Activated CD4-positive, alpha-beta T cell treated with anti-CD3 and anti-CD28 coated beads for 48 hours (primary cell): ENCODE measurements around the gene TMEM115.

Experiments
- DNase-seq: peaks from one replicate; pipeline ENCODE4 v3.0.0-alpha.2; 2020

Gene TMEM115

GRCh38 chr3:50375258-50375931, 16.1 kb upstream of the TMEM115 start:
- no peak for DNase-seq

- no peak for DNase-seq
These were observed 15.3 kb upstream of the TMEM115 start for GRCh38 chr3:50374363-50375257.

- no peak for DNase-seq
These were observed 14.1 kb upstream of the TMEM115 start for GRCh38 chr3:50373146-50374051.

- no peak for DNase-seq
These were observed 13.0 kb upstream of the TMEM115 start for GRCh38 chr3:50372349-50372748.

GRCh38 chr3:50371133-50371685, 11.9 kb upstream of the TMEM115 start:
- DNase-seq = no peak

- DNase-seq = no peak
These were observed 11.3 kb upstream of the TMEM115 start for GRCh38 chr3:50370594-50370993.

GRCh38 chr3:50369012-50369670, 9.8 kb upstream of the TMEM115 start:
- DNase-seq = no peak

- DNase-seq = no peak
These were observed 6.5 kb upstream of the TMEM115 start for GRCh38 chr3:50365842-50366220.

GRCh38 chr3:50365080-50365841, 5.9 kb upstream of the TMEM115 start:
- DNase-seq = peak; percentile 96

- DNase-seq = no peak
These were observed 5.3 kb upstream of the TMEM115 start for GRCh38 chr3:50364573-50365079.

GRCh38 chr3:50359760-50360110, 414 bp upstream of the TMEM115 start:
- DNase-seq = no peak

GRCh38 chr3:50358355-50358910, 888 bp downstream of the TMEM115 start:
- no peak for DNase-seq

GRCh38 chr3:50357481-50357880, 1.8 kb downstream of the TMEM115 start:
- no peak for DNase-seq

GRCh38 chr3:50356553-50356952, 2.8 kb downstream of the TMEM115 start:
- no peak for DNase-seq

- DNase-seq = no peak
These were observed 3.3 kb downstream of the TMEM115 start for GRCh38 chr3:50355829-50356552.

GRCh38 chr3:50354850-50355249, 4.5 kb downstream of the TMEM115 start:
- no peak for DNase-seq

- no peak for DNase-seq
These were observed 5.0 kb downstream of the TMEM115 start for GRCh38 chr3:50354186-50354764.

- DNase-seq = no peak
These were observed 5.9 kb downstream of the TMEM115 start for GRCh38 chr3:50353245-50354004.

GRCh38 chr3:50352781-50353180, 6.5 kb downstream of the TMEM115 start:
- peak; percentile 38 for DNase-seq
